Uterus (tissue), 4 donors: ENCODE data around the gene GSPT1. TPM values are rescaled to one million over a fixed set of nuclear protein-coding genes. Genes with fewer than 3 reads are reported as not detected.
"Not testable (repeated sequence)": the region's sequence is repeated elsewhere in the genome, so short reads cannot be mapped to it uniquely, and the experiment has no call there.

Experiments used
- DNase-seq, 2 donors: peaks; one replicate each; pipeline ENCODE4 v3.0.0-alpha.2; 2019 to 2020
- H3K27ac ChIP-seq, 2 donors: fragments of 200-600 bp; sonication (generic); 1 replicate in 1 of 2; 2 replicates in 1 of 2; pipeline ENCODE4 v1.5.1; 2016 to 2018
- H3K27me3 ChIP-seq, 2 donors: fragments of 200-600 bp; sonication (generic); one replicate each; pipeline ENCODE4 v1.5.1; 2018 to 2019; ENCODE audit warnings: control low read depth in 1 of 2
- H3K36me3 ChIP-seq, 2 donors: fragments of 200-600 bp; sonication (generic); one replicate each; pipeline ENCODE4 v1.5.1; 2019; ENCODE audit warnings: control low read depth in 1 of 2
- H3K4me1 ChIP-seq, 2 donors: fragments of 200-600 bp; sonication (generic); one replicate each; pipeline ENCODE4 v1.5.1; 2018 to 2019; ENCODE audit warnings: control low read depth in 1 of 2
- H3K4me3 ChIP-seq, 2 donors: fragments of 200-600 bp; sonication (generic); 1 replicate in 1 of 2; 2 replicates in 1 of 2; pipeline ENCODE4 v1.5.1; 2018 to 2019; ENCODE audit warnings: mild to moderate bottlenecking in 1 of 2
- H3K9me3 ChIP-seq, 2 donors: fragments of 200-600 bp; sonication (generic); one replicate each; pipeline ENCODE4 v1.5.1; 2019; ENCODE audit warnings: control low read depth in 1 of 2
- POLR2A ChIP-seq, 2 donors: fragments of 450-650 bp; IDR thresholded peaks; one replicate each; pipeline ENCODE4 v1.6.1; 2016; ENCODE audit warnings: antibody characterized with exemption in 2 of 2, mild to moderate bottlenecking in 1 of 2, moderate library complexity in 1 of 2
- intact Hi-C: fragments of 100-400 bp; cut with DNase I; formaldehyde crosslinking; loops from one replicate; pipeline ENCODE4 v1.15.1; 2023; ENCODE audit warnings: low total_unique reads
- small RNA-seq: library from RNA; depleted of rRNA; stranded (forward); fragments of <200 nt; gene quantifications from one replicate; pipeline ENCODE3, GENCODE V24; 2016
- total RNA-seq, 4 donors: library from RNA; depleted of rRNA in 3 of 4; stranded (reverse); fragments of >200 nt in 3 of 4; gene quantifications; one replicate each; pipeline versions ENCODE4 v1.1.0 to v1.2.4, GENCODE V29; 2014 to 2023
- TF ChIP-seq, protein P1 (sequence below), 4 experiments: fragments of 200-600 bp in 2 of 4; fragments of 450-650 bp in 2 of 4; sonication (generic) in 2 of 4; IDR thresholded peaks; one replicate each; pipeline ENCODE4 v1.5.1; 2016 to 2019; ENCODE audit warnings: antibody characterized with exemption in 4 of 4, mild to moderate bottlenecking in 2 of 4, moderate library complexity in 1 of 4
- donor health status: DM: yes; HTN: yes; CAD: no.

Gene GSPT1
- total RNA-seq, 4 donors from 2014 or later, result 33.2 to 73.7 (median 64.7) TPM

DNA sequence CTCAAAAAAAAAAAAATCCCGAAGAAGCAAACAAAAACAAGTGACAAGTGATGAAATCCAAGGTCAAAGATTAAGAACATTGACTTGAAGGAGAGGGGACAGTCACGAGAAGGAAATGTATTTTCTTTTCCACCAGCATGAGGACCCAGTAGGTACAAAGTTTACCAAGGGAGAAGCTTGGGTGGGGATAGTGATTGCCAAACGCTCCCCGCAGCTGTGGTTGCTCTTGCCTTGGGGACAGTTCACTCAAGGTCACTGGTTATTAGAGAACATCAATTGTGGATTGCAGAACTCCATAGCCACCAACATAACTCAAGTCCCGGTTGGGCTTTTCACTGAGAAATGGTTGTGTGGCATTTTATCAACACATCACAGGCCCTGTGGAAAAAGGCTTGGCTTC, 91.4 kb downstream of the GSPT1 start:
- Histone ChIP-seq H3K27me3 (no peaks in the 10 kb centered on the region), H3K36me3 (no peaks in the 10 kb centered on the region), H3K4me3 (no peak overlapping the region), H3K4me1 (no peaks in the 10 kb centered on the region), H3K9me3 (no peaks in the 10 kb centered on the region), H3K27ac (no peak overlapping the region)
- TF ChIP-seq, protein P1, sequence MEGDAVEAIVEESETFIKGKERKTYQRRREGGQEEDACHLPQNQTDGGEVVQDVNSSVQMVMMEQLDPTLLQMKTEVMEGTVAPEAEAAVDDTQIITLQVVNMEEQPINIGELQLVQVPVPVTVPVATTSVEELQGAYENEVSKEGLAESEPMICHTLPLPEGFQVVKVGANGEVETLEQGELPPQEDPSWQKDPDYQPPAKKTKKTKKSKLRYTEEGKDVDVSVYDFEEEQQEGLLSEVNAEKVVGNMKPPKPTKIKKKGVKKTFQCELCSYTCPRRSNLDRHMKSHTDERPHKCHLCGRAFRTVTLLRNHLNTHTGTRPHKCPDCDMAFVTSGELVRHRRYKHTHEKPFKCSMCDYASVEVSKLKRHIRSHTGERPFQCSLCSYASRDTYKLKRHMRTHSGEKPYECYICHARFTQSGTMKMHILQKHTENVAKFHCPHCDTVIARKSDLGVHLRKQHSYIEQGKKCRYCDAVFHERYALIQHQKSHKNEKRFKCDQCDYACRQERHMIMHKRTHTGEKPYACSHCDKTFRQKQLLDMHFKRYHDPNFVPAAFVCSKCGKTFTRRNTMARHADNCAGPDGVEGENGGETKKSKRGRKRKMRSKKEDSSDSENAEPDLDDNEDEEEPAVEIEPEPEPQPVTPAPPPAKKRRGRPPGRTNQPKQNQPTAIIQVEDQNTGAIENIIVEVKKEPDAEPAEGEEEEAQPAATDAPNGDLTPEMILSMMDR (IDR thresholded peaks at IDR 0.05), result no peak
- no peak for TF ChIP-seq POLR2A (IDR thresholded peaks at IDR 0.05)
- intact Hi-C loops, result no loop called here
- no peak for DNase-seq

DNA sequence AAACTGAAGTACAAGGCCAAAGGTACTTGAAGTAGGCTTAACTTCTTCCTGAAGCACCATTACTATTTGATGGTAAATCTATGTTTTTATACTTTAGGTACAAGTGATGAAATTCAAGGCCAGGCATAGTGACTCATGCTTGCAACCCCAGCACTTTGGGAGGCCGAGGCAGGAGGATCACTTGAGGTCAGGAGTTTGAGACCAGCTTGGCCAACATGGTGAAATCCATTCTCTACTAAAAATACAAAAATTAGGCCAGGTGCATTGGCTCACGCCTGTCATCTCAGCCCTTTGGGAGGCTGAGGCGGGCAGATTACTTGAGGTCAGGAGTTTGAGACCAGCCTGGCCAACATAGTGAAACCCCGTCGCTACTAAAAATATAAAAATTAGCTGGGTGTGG, 92.1 kb downstream of the GSPT1 start:
- H3K4me1 ChIP-seq, H3K9me3 ChIP-seq, DNase-seq, H3K27ac ChIP-seq, intact Hi-C loops, H3K27me3 ChIP-seq, H3K4me3 ChIP-seq, H3K36me3 ChIP-seq: not testable (repeated sequence)

DNA sequence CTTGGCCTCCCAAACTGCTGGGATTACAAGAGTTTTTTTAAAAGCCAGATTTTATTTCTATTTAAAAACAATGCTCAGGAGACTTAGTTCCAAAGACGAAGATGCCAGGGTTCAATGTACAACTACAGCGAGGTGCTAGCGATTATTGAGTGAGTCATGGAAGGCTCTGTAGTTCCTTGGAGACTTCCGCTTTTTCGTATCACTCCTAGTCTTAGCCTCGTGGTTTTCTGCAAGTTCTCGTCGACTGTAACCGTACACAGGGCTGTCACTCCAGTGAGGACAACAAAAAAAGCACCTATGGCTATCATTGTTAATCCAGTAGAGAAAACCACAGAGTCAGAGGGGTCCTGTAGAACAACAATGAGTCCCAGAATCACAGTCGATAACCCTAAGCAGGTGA, 96.0 kb downstream of the GSPT1 start:
- no peak overlapping the region for H3K4me3 ChIP-seq
- intact Hi-C loops, result no loop called here

DNA sequence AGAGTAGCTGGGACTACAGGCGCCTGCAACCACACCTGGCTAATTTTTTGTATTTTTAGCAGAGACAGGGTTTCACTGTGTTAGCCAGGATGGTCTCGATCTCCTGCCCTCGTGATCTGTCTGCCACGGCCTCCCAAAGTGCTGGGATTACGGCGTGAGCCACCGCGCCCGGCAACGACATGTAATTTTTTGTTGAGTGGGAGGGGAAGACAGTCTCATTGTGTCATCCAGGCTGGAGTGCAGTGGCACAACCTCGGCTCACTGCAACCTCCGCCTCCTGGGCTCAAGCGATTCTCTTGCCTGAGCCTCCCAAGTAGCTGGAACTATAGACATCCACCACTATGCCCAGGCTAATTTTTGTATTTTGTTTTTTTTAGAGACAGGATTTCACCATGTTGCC, 96.8 kb downstream of the GSPT1 start:
- H3K9me3 ChIP-seq, H3K4me3 ChIP-seq, H3K27me3 ChIP-seq, H3K4me1 ChIP-seq, H3K27ac ChIP-seq, DNase-seq, H3K36me3 ChIP-seq, intact Hi-C loops: not testable (repeated sequence)

More for the DNA sequence above, 96.0 kb downstream of the GSPT1 start:
- H3K27me3 ChIP-seq, result no peaks in the 10 kb centered on the region
- no peaks in the 10 kb centered on the region for H3K9me3 ChIP-seq
- TF ChIP-seq, protein P1 (IDR thresholded peaks at IDR 0.05), result no peak
- TF ChIP-seq POLR2A (IDR thresholded peaks at IDR 0.05), result no peak
- no peak for DNase-seq
- no peaks in the 10 kb centered on the region for H3K4me1 ChIP-seq
- H3K36me3 ChIP-seq, result no peaks in the 10 kb centered on the region
- H3K27ac ChIP-seq, result no peak overlapping the region

Small RNA genes lying within 50 kb of the gene (small RNA-seq; reads per million reads assigned to genes)
- gene AC007216.5 (not detected), gene COX6CP1 (not detected)

Other genes starting within 250 kb of the GSPT1 start
- gene SNN, start 247.5 kb downstream of the GSPT1 start, total RNA-seq, result 10 to 100 TPM in 3 of 4 donors, 1 to 10 TPM in 1; 4.1 to 30.1 (median 23.0) TPM
- gene TXNDC11, start 173.1 kb downstream of the GSPT1 start, total RNA-seq, result 10 to 100 TPM in 3 of 4 donors, 1 to 10 TPM in 1; 6.1 to 52.0 (median 40.0) TPM
- gene ZC3H7A, start 118.7 kb downstream of the GSPT1 start, total RNA-seq, result 10 to 100 TPM; 40.9 to 91.2 (median 67.5) TPM
- gene RSL1D1, start 64.4 kb downstream of the GSPT1 start, total RNA-seq, result 100 to 1,000 TPM in 3 of 4 donors, 10 to 100 TPM in 1; 97.9 to 484 (median 164) TPM
- 10 to 100 TPM in 1 of 4 donors, 1 to 10 TPM in 3; 1.8 to 24.6 (median 3.4) TPM for gene NPIPB2, start 26.1 kb upstream of the GSPT1 start, total RNA-seq
- gene TNFRSF17, start 49.3 kb upstream of the GSPT1 start, total RNA-seq, result under 1 TPM in 1 of 4 donors, not detected in 3; 0.73 TPM
- gene SNX29, start 60.8 kb upstream of the GSPT1 start, total RNA-seq, result 10 to 100 TPM; 11.0 to 64.5 (median 24.9) TPM